Measurements from ENCODE around the gene ABHD3. TPM values are rescaled to one million over a fixed set of nuclear protein-coding genes. Genes with fewer than 3 reads are reported as not detected.
"Not testable (repeated sequence)": the region's sequence is repeated elsewhere in the genome, so short reads cannot be mapped to it uniquely, and the experiment has no call there.

ABHD3 gene
- total RNA-seq, 4 donors from 2014 or later, result 5.1 to 8.3 (median 7.0) TPM

DNA sequence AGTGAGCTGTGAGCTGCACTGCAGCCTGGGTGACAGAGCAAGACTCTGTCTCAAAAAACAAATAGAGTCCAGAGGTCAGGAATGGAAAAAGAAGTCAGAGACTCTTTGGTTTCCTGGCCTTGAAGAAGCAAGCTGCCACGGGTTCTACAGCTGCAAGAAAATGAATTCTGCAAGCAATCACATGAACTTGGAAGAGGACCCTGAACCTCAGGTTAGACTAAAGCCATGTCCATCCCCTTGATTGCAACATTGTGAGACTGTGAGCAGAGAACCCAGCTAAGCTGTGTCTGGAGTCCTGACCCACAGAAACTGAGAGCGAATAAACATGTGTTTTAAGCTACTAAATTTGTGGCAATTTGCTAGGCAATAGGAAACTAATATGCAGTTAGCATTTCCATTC lies 23.1 kb upstream of the ABHD3 start:
- intact Hi-C loops (cut with DNase I), result no loop called here
- Histone ChIP-seq H3K4me1 (no peaks in the 10 kb centered on the region), H3K4me3 (no peak overlapping the region), H3K36me3 (no peaks in the 10 kb centered on the region), H3K27ac (replicated peaks in 1 of 4) (no peak overlapping the region), H3K9me3 (no peaks in the 10 kb centered on the region), H3K27me3 (no peaks in the 10 kb centered on the region)
- no peak for DNase-seq (ENCODE audit: extremely low spot score)
- TF ChIP-seq EP300 (IDR thresholded peaks at IDR 0.05) (no peak), POLR2AphosphoS5 (IDR thresholded peaks at IDR 0.05) (no peak), POLR2A (IDR thresholded peaks at IDR 0.05; ENCODE audit: low read depth) (no peak)
- TF ChIP-seq, protein P1, sequence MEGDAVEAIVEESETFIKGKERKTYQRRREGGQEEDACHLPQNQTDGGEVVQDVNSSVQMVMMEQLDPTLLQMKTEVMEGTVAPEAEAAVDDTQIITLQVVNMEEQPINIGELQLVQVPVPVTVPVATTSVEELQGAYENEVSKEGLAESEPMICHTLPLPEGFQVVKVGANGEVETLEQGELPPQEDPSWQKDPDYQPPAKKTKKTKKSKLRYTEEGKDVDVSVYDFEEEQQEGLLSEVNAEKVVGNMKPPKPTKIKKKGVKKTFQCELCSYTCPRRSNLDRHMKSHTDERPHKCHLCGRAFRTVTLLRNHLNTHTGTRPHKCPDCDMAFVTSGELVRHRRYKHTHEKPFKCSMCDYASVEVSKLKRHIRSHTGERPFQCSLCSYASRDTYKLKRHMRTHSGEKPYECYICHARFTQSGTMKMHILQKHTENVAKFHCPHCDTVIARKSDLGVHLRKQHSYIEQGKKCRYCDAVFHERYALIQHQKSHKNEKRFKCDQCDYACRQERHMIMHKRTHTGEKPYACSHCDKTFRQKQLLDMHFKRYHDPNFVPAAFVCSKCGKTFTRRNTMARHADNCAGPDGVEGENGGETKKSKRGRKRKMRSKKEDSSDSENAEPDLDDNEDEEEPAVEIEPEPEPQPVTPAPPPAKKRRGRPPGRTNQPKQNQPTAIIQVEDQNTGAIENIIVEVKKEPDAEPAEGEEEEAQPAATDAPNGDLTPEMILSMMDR (IDR thresholded peaks at IDR 0.05), result no peak
- 67% methylated on average over 2 of the region's 2 CpGs for WGBS

DNA sequence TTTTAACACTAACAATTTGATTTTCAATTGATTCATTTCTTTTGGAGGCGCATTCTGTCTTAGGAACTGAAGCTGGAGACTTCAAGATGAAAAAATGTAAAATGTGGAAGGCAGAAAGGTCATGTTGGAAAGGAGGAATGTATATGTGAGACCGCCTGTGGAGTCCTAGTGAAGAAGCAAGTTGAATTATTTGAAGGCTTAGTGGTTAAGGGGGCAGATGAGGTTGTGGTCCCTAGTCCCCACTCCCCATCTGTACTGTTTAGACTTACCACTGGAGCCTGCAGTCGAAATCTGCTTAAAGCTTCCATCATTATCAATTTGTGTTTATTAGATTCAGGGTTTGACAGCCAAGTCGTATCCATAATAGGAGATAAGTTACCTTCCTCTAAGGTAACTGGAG lies 20.6 kb upstream of the ABHD3 start:
- no peak for TF ChIP-seq POLR2AphosphoS5 (IDR thresholded peaks at IDR 0.05)
- TF ChIP-seq, protein P1 (IDR thresholded peaks at IDR 0.05), result no peak
- TF ChIP-seq POLR2A (IDR thresholded peaks at IDR 0.05; ENCODE audit: low read depth), result no peak
- TF ChIP-seq EP300 (IDR thresholded peaks at IDR 0.05), result no peak
- Histone ChIP-seq H3K27ac (replicated peaks in 1 of 4) (no peak overlapping the region), H3K36me3 (no peaks in the 10 kb centered on the region), H3K4me3 (no peak overlapping the region), H3K27me3 (no peaks in the 10 kb centered on the region), H3K9me3 (no peaks in the 10 kb centered on the region), H3K4me1 (no peaks in the 10 kb centered on the region)
- DNase-seq (ENCODE audit: extremely low spot score), result no peak
- WGBS, result 85% methylated on average over 4 of the region's 4 CpGs
- intact Hi-C loops (cut with DNase I), result no loop called here

DNA sequence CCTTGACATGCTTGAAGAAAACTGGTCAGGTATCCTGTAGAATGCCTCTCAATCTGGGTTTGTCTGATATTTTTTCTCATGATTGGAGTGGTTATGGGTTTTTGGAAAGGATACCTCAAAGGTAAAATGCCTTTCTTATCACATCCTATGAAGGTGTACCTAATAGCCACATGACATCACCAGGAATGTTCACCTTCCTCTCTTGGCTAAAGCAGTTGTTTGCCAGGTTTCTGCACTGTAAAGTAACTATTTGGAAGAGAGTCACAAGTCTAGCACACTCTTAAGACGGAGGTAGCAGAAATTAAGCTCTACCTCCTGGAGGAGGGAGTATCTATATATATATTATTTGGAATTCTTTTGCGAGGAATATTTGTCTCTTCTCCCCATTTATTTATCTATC lies 18.1 kb upstream of the ABHD3 start:
- TF ChIP-seq EP300 (IDR thresholded peaks at IDR 0.05) (no peak), POLR2AphosphoS5 (IDR thresholded peaks at IDR 0.05) (no peak), POLR2A (IDR thresholded peaks at IDR 0.05; ENCODE audit: low read depth) (no peak)
- TF ChIP-seq, protein P1 (IDR thresholded peaks at IDR 0.05), result no peak
- Histone ChIP-seq H3K9me3 (no peaks in the 10 kb centered on the region), H3K4me3 (no peak overlapping the region), H3K36me3 (no peaks in the 10 kb centered on the region), H3K4me1 (no peaks in the 10 kb centered on the region), H3K27ac (replicated peaks in 1 of 4) (no peak overlapping the region), H3K27me3 (no peaks in the 10 kb centered on the region)
- intact Hi-C loops (cut with DNase I), result no loop called here
- DNase-seq (ENCODE audit: extremely low spot score), result no peak
- WGBS, result 83% methylated on average over 2 of the region's 2 CpGs

DNA sequence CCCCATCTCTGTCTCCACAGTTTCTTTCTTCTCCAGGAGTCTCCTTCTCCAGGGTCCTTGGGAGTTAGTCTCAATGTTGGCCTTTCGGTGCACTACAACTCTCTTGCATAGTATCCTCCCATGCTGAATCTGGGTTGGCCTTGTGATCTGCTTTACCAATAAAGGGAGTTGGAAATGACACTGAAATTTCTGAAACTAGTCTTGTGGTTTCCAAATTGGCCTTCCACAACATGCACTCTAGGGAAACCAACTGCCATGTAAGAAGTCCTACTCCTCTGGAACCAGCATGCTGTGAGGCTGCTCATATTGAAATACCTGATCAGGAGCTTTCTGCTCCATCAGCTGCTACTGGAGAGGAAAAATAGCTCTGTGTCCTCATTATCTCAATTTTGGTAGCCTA lies 9.9 kb upstream of the ABHD3 start:
- intact Hi-C loops (cut with DNase I), result no loop called here
- no peaks in the 10 kb centered on the region for H3K9me3 ChIP-seq
- H3K27ac ChIP-seq (replicated peaks in 1 of 4), result no peak overlapping the region
- WGBS, result 95% methylated on average over 1 of the region's 1 CpG
- no peak overlapping the region for H3K4me3 ChIP-seq
- DNase-seq (ENCODE audit: extremely low spot score), result no peak
- no peaks in the 10 kb centered on the region for H3K27me3 ChIP-seq
- no peaks in the 10 kb centered on the region for H3K4me1 ChIP-seq
- no peak for TF ChIP-seq POLR2A (IDR thresholded peaks at IDR 0.05; ENCODE audit: low read depth)
- TF ChIP-seq, protein P1 (IDR thresholded peaks at IDR 0.05), result no peak
- TF ChIP-seq POLR2AphosphoS5 (IDR thresholded peaks at IDR 0.05), result no peak
- no peaks in the 10 kb centered on the region for H3K36me3 ChIP-seq

DNA sequence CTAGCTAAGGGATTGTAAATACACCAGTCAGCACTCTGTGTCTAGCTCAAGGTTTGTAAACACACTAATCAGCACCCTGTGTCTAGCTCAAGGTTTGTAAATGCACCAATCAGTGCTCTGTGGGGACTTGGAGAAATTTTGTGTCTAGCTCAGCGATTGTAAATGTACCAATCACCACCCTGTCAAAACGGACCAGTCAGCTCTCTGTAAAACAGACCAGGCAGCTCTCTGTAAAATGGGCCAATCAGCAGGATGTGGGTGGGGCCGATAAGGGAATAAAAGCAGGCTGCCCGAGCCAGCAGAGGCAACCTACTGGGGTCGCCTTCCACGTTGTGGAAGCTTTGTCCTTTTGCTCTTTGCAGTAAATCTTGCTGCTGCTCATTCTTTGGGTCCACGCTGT lies 2.6 kb upstream of the ABHD3 start:
- H3K36me3 ChIP-seq; H3K4me3 ChIP-seq; H3K27ac ChIP-seq (replicated peaks in 1 of 4); H3K9me3 ChIP-seq; H3K27me3 ChIP-seq; DNase-seq (ENCODE audit: extremely low spot score): not testable (repeated sequence)
- H3K4me1 ChIP-seq, result peaks cover 16 to 23% (median 20%) of the 10 kb centered on the region in 4 donors
- 91% methylated on average over 5 of the region's 7 CpGs for WGBS
- intact Hi-C loops (cut with DNase I), result loop anchor here (10.0 kb wide), 1 partner anchor 128 kb away; no protein-coding TSS in a partner anchor

All from esophagus muscularis mucosa (tissue), 4 donors.